Hepatocyte (in vitro differentiated cells): Measurements from ENCODE around the gene ADGRD2. TPM values are rescaled to one million over a fixed set of nuclear protein-coding genes. Genes with fewer than 3 reads are reported as not detected.

Source experiments
- DNase-seq: peaks from one replicate; pipeline ENCODE4 v3.0.0-alpha.2; 2016; ENCODE audit warnings: low spot score
- H2AFZ ChIP-seq: fragments of 200-600 bp; sonication (generic); 2 replicates; pipeline ENCODE4 v1.6.0; 2016; ENCODE audit warnings: antibody characterized with exemption, mild to moderate bottlenecking
- H3K27ac ChIP-seq: fragments of 200-600 bp; sonication (generic); 2 replicates; pipeline ENCODE4 v1.5.1; 2016; ENCODE audit warnings: mild to moderate bottlenecking
- H3K27me3 ChIP-seq: fragments of 200-600 bp; sonication (generic); 2 replicates; pipeline ENCODE4 v1.6.1; 2016
- H3K36me3 ChIP-seq: fragments of 200-600 bp; sonication (generic); replicated peaks from 2 replicates; pipeline ENCODE4 v1.5.1; 2016; ENCODE audit warnings: low read depth; ENCODE audit not compliant: insufficient read depth
- H3K4me1 ChIP-seq: fragments of 200-600 bp; sonication (generic); 2 replicates; pipeline ENCODE4 v1.5.1; 2016; ENCODE audit warnings: mild to moderate bottlenecking, moderate library complexity; ENCODE audit not compliant: insufficient read depth
- H3K4me2 ChIP-seq: fragments of 200-600 bp; sonication (generic); 2 replicates; pipeline ENCODE4 v1.6.0; 2016
- H3K4me3 ChIP-seq: fragments of 200-600 bp; sonication (generic); 2 replicates; pipeline ENCODE4 v1.5.1; 2016; ENCODE audit warnings: mild to moderate bottlenecking
- H3K79me2 ChIP-seq: fragments of 200-600 bp; sonication (generic); 2 replicates; pipeline ENCODE4 v1.6.0; 2017; ENCODE audit warnings: mild to moderate bottlenecking
- H3K9me2 ChIP-seq: fragments of 200-600 bp; sonication (generic); replicated peaks from 2 replicates; pipeline ENCODE4 v1.6.0; 2017; ENCODE audit warnings: mild to moderate bottlenecking; ENCODE audit not compliant: insufficient read depth
- H3K9me3 ChIP-seq: fragments of 200-600 bp; sonication (generic); 2 replicates; pipeline ENCODE4 v1.5.1; 2016; ENCODE audit warnings: low read depth, mild to moderate bottlenecking
- H4K20me1 ChIP-seq: fragments of 200-600 bp; sonication (generic); 2 replicates; pipeline ENCODE4 v1.6.0; 2016; ENCODE audit warnings: mild to moderate bottlenecking; ENCODE audit not compliant: insufficient read depth, poor library complexity, severe bottlenecking
- EZH2 ChIP-seq: fragments of 200-600 bp; sonication (generic); IDR thresholded peaks from 2 replicates; pipeline ENCODE4 v1.6.1; 2016; ENCODE audit warnings: antibody characterized with exemption, mild to moderate bottlenecking, borderline replicate concordance
- EZH2phosphoT487 ChIP-seq: fragments of 200-600 bp; sonication (generic); IDR thresholded peaks from one replicate; pipeline ENCODE4 v1.6.1; 2018; ENCODE audit warnings: antibody characterized with exemption, mild to moderate bottlenecking, low read depth, moderate library complexity; ENCODE audit not compliant: unreplicated experiment, severe bottlenecking
- WGBS: methylation state at CpG from one replicate; pipeline ENCODE4 v1.1.6; 2016; ENCODE audit warnings: low lambda C conversion rate; ENCODE audit errors: missing lambda C conversion rate; 5-methylcytosine and 5-hydroxymethylcytosine counted together
- polyA plus RNA-seq: library from polyadenylated mRNA; unstranded; fragments of >200 nt; fragmentation: Nextera tagmentation; extraction: Ambion mirVana; gene quantifications from 2 replicates; pipeline ENCODE4 v1.2.1, GENCODE V29; 2016
- total RNA-seq: library from RNA; depleted of rRNA; stranded (reverse); fragments of >200 nt; gene quantifications from 2 replicates; pipeline ENCODE4 v1.2.3, GENCODE V29; 2014
- TF ChIP-seq, protein P1 (sequence below): fragments of 200-600 bp; sonication (generic); IDR thresholded peaks from 2 replicates; pipeline ENCODE4 v1.5.1; 2016; ENCODE audit warnings: antibody characterized with exemption, mild to moderate bottlenecking; ENCODE audit not compliant: poor library complexity

The ADGRD2 gene
- total and polyA plus RNA-seq, 2 experiments from 2014 or later = not detected

DNA sequence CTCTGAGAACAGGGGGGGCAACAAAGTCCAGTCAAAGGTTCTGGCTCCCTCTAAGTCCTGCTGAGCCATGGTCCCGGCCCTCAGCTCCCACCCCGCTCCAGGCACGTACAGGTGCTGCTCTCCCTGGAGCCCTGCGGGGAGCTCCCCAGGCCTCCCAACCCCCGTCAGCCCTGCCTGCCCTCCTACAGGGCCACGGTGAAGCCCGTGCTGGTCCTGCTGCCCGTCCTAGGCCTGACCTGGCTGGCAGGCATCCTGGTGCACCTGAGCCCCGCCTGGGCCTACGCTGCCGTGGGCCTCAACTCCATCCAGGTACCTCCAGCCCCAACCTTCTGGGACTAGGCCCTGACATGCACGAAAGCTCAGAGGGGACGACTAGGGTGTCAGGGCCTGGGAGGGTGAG lies 20.1 kb downstream of the ADGRD2 start:
- no peak for DNase-seq
- H3K9me3 ChIP-seq = no peaks in the 10 kb centered on the region
- H3K4me2 ChIP-seq = no peak overlapping the region
- no peaks in the 10 kb centered on the region for H3K79me2 ChIP-seq
- H3K27ac ChIP-seq = no peak overlapping the region
- no peaks in the 10 kb centered on the region for H3K27me3 ChIP-seq
- H2AFZ ChIP-seq = no peak overlapping the region
- H3K36me3 ChIP-seq = no peaks in the 10 kb centered on the region
- no peaks in the 10 kb centered on the region for H3K9me2 ChIP-seq
- WGBS = 86% methylated on average over 12 of the region's 13 CpGs
- TF ChIP-seq EZH2 (no peak), EZH2phosphoT487 (no peak)
- TF ChIP-seq, protein P1, sequence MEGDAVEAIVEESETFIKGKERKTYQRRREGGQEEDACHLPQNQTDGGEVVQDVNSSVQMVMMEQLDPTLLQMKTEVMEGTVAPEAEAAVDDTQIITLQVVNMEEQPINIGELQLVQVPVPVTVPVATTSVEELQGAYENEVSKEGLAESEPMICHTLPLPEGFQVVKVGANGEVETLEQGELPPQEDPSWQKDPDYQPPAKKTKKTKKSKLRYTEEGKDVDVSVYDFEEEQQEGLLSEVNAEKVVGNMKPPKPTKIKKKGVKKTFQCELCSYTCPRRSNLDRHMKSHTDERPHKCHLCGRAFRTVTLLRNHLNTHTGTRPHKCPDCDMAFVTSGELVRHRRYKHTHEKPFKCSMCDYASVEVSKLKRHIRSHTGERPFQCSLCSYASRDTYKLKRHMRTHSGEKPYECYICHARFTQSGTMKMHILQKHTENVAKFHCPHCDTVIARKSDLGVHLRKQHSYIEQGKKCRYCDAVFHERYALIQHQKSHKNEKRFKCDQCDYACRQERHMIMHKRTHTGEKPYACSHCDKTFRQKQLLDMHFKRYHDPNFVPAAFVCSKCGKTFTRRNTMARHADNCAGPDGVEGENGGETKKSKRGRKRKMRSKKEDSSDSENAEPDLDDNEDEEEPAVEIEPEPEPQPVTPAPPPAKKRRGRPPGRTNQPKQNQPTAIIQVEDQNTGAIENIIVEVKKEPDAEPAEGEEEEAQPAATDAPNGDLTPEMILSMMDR = no peak
- no peak overlapping the region for H3K4me3 ChIP-seq
- no peaks in the 10 kb centered on the region for H3K4me1 ChIP-seq
- H4K20me1 ChIP-seq = no peaks in the 10 kb centered on the region

DNA sequence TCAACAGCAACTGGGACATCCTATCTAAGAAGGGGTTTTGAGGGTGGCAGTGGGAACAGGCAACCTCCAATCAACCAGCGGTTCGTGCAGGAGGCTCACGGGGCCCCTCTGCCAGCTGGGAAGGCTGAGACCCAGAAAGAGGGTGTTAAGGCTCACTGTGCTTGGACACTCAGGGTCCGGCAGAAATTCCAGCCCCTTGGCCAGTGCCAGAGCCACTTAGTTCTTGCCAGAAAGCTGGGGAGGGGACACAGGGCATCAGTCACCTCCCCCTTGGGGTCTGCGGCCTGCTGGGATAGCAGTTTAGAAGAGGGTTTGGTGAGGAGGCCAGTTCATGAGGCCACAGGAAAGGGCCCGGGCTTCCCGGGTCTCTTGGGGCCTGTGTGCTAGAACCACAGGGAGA lies 20.5 kb downstream of the ADGRD2 start:
- no peaks in the 10 kb centered on the region for H3K4me1 ChIP-seq

DNA sequence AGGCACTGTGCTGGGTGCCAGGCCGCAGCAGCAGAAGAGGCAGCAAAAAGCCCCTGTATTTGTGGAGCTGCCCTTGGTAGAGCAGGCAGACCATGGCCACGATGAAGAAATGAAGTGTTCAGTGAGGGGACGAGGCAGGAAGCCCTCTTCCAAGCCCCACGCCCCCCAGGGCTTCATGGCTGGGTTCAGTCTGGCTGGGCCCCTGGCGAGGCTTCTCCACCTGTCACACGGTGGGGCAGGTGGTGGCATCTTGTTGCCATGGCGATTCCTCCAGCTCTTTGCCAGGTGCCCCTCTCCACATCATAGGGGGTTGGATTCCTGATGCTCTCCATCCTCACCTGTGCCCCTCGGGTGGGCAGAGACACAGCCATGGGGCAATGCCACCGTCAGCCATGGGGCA lies 21.5 kb downstream of the ADGRD2 start:
- H4K20me1 ChIP-seq = no peaks in the 10 kb centered on the region
- TF ChIP-seq EZH2 (no peak), EZH2phosphoT487 (no peak)
- TF ChIP-seq, protein P1 = no peak
- no peak overlapping the region for H3K4me3 ChIP-seq
- no peak for DNase-seq
- H2AFZ ChIP-seq = no peak overlapping the region
- WGBS = 91% methylated on average over 9 of the region's 9 CpGs
- no peaks in the 10 kb centered on the region for H3K9me2 ChIP-seq
- H3K4me2 ChIP-seq = no peak overlapping the region
- H3K27me3 ChIP-seq = peaks cover 3% of the 10 kb centered on the region
- no peaks in the 10 kb centered on the region for H3K9me3 ChIP-seq
- no peaks in the 10 kb centered on the region for H3K79me2 ChIP-seq
- H3K36me3 ChIP-seq = no peaks in the 10 kb centered on the region
- no peaks in the 10 kb centered on the region for H3K4me1 ChIP-seq
- no peak overlapping the region for H3K27ac ChIP-seq

More for the DNA sequence above, 20.5 kb downstream of the ADGRD2 start:
- Histone ChIP-seq H2AFZ (no peak overlapping the region), H3K27me3 (no peaks in the 10 kb centered on the region), H4K20me1 (no peaks in the 10 kb centered on the region), H3K36me3 (no peaks in the 10 kb centered on the region), H3K4me3 (no peak overlapping the region), H3K9me2 (no peaks in the 10 kb centered on the region), H3K79me2 (no peaks in the 10 kb centered on the region), H3K9me3 (no peaks in the 10 kb centered on the region), H3K27ac (no peak overlapping the region), H3K4me2 (no peak overlapping the region)
- 95% methylated on average over 7 of the region's 7 CpGs for WGBS
- no peak for DNase-seq
- no peak for TF ChIP-seq EZH2
- TF ChIP-seq, protein P1 = no peak
- TF ChIP-seq EZH2phosphoT487 = no peak

DNA sequence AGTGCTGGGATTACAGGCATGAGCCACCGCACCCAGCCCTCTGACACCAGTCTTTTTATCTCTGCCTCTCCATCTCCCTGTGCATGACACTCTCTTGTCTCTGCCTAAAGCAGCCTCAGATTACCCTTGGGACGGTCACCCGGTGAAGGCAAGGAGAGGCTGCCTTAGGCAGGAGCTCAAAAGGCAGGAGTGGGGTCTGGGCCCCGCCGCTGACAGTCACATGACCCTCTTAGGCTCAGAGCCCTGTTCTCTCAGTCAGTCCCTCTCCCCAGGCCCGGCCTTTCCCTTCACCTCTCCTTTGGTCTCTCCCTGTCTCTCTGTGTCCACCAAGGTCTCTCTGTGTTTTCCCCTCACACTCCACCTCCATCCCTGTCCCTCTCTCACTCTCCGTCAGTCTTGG lies 22.5 kb downstream of the ADGRD2 start:
- no peaks in the 10 kb centered on the region for H3K79me2 ChIP-seq
- H3K4me1 ChIP-seq = peaks cover 6% of the 10 kb centered on the region
- H3K9me2 ChIP-seq = no peaks in the 10 kb centered on the region
- no peak overlapping the region for H3K4me3 ChIP-seq
- H2AFZ ChIP-seq = no peak overlapping the region
- H3K36me3 ChIP-seq = no peaks in the 10 kb centered on the region
- H3K4me2 ChIP-seq = no peak overlapping the region
- H3K9me3 ChIP-seq = no peaks in the 10 kb centered on the region
- WGBS = 74% methylated on average over 7 of the region's 7 CpGs
- H3K27me3 ChIP-seq = peaks cover 12% of the 10 kb centered on the region
- no peaks in the 10 kb centered on the region for H4K20me1 ChIP-seq
- TF ChIP-seq, protein P1 = no peak
- TF ChIP-seq EZH2 (no peak), EZH2phosphoT487 (no peak)
- no peak overlapping the region for H3K27ac ChIP-seq
- DNase-seq = no peak
